Osteocyte (in vitro differentiated cells): ENCODE data around the gene SFXN2. TPM values are rescaled to one million over a fixed set of nuclear protein-coding genes. Genes with fewer than 3 reads are reported as not detected.
A peak's percentile ranks its signal among the peaks of the same experiment; 100 is the strongest.

Experiments
- DNase-seq: peaks from one replicate; pipeline ENCODE4 v3.0.0; 2021; ENCODE audit warnings: mixed read lengths; ENCODE audit not compliant: unreplicated experiment; ENCODE audit errors: extremely low spot score
- H3K27ac Mint-ChIP-seq: one replicate; pipeline ENCODE4 v1.8.0; 2021; ENCODE audit warnings: mild to moderate bottlenecking, mixed read lengths; ENCODE audit not compliant: unreplicated experiment
- H3K27me3 Mint-ChIP-seq: one replicate; pipeline ENCODE4 v1.8.0; 2021; ENCODE audit warnings: mixed read lengths; ENCODE audit not compliant: unreplicated experiment
- H3K36me3 Mint-ChIP-seq: one replicate; pipeline ENCODE4 v1.8.0; 2021; ENCODE audit warnings: mixed read lengths; ENCODE audit not compliant: unreplicated experiment
- H3K4me1 Mint-ChIP-seq: one replicate; pipeline ENCODE4 v1.8.0; 2021; ENCODE audit warnings: mixed read lengths; ENCODE audit not compliant: unreplicated experiment
- H3K4me3 Mint-ChIP-seq: one replicate; pipeline ENCODE4 v1.8.0; 2021; ENCODE audit warnings: mild to moderate bottlenecking, moderate library complexity, mixed read lengths; ENCODE audit not compliant: unreplicated experiment
- H3K9me3 Mint-ChIP-seq: one replicate; pipeline ENCODE4 v1.8.0; 2021; ENCODE audit warnings: mixed read lengths; ENCODE audit not compliant: unreplicated experiment
- total RNA-seq: library from RNA; stranded (reverse); gene quantifications from 2 replicates; pipeline ENCODE4 v1.2.1, GENCODE V29; 2021
- TF ChIP-seq, protein P1 (sequence below): fragments of 200-600 bp; sonication (generic); IDR thresholded peaks from 2 replicates; pipeline ENCODE4 v1.5.0; 2021; ENCODE audit warnings: antibody characterized with exemption, mild to moderate bottlenecking, moderate library complexity

Gene SFXN2
- total RNA-seq, 1 donor from 2014 or later, result 6.9 TPM

DNA sequence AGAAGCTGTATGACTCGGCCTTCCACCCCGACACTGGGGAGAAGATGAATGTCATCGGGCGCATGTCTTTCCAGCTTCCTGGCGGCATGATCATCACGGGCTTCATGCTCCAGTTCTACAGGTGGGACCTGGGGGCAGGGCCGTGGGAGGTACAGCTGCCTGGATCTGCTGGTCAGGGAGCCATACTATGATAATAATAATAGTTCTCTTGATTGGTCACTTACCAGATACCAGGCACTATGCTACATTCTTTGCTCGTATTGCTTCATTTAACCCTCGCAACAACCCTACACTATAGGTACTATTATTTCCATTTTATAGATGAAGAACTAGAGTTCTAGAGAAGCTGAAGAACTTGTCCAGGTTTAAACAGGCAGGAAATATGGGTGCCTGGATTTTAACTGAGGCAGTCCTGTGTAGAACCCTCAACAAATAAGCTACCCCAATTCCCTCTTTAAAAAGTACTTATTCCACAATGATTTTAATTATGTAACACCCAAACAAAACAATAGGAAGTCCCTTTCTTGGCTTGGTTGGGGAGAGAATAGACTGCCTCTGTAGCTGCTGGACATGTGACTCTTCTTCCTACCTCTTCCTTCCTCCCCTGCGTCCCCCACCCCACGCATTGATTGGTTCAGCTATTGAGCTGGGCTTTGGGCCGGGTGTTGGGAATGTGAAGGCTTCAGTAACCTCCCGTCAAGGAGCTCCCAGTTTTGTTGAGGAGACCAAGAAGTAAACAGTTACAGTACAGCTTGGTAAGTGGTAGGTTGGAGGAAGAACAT lies 12.8 kb downstream of the SFXN2 start:
- H3K4me1 Mint-ChIP-seq, result peaks cover 2% of the 10 kb centered on the region
- peaks cover 3% of the 10 kb centered on the region for H3K36me3 Mint-ChIP-seq
- no peak overlapping the region for H3K4me3 Mint-ChIP-seq
- no peak for DNase-seq
- no peak overlapping the region for H3K27ac Mint-ChIP-seq
- no peaks in the 10 kb centered on the region for H3K27me3 Mint-ChIP-seq
- H3K9me3 Mint-ChIP-seq, result no peaks in the 10 kb centered on the region
- TF ChIP-seq, protein P1, sequence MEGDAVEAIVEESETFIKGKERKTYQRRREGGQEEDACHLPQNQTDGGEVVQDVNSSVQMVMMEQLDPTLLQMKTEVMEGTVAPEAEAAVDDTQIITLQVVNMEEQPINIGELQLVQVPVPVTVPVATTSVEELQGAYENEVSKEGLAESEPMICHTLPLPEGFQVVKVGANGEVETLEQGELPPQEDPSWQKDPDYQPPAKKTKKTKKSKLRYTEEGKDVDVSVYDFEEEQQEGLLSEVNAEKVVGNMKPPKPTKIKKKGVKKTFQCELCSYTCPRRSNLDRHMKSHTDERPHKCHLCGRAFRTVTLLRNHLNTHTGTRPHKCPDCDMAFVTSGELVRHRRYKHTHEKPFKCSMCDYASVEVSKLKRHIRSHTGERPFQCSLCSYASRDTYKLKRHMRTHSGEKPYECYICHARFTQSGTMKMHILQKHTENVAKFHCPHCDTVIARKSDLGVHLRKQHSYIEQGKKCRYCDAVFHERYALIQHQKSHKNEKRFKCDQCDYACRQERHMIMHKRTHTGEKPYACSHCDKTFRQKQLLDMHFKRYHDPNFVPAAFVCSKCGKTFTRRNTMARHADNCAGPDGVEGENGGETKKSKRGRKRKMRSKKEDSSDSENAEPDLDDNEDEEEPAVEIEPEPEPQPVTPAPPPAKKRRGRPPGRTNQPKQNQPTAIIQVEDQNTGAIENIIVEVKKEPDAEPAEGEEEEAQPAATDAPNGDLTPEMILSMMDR, result no peak

- Mint-ChIP-seq H3K4me3 (no peak overlapping the region), H3K9me3 (no peaks in the 10 kb centered on the region), H3K27me3 (no peaks in the 10 kb centered on the region), H3K4me1 (peaks cover 2% of the 10 kb centered on the region), H3K27ac (peak overlapping the region; percentile 60), H3K36me3 (peaks cover 4% of the 10 kb centered on the region)
- DNase-seq, result peak; percentile 95
- TF ChIP-seq, protein P1, result peak; percentile 95
Observed at GRCh38 chr10:102729029-102730026, 14.9 kb downstream of the SFXN2 start.

DNA sequence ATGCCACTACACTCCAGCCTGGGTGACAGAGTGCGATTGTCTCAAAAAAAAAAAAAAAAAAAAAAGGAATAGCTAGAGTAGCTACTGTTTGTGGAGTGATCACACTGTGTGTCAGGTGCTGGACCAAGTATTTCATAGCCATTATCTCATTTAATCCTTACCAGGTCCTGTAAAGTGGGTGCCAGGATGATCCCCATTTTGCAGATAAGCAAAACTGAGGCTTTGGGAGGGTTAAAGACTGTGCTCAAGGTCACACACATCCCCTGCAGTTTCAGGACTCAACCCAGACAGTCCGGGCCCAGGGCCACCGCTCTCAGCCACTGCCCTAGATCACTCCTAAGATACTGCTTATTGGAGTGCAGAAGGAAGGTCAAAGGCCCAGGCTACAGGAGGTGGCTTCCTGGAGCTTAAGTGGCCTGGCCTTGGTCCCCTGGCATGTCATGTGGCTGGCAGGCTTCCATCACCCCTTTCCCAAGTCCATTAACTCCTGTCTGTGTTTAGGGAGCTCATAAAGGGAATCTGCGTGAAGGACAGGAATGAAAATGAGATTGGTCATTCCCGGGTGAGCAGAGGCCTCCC lies 16.9 kb downstream of the SFXN2 start:
- Mint-ChIP-seq H3K27ac (peak overlapping the region; percentile 18), H3K4me3 (no peak overlapping the region), H3K9me3 (no peaks in the 10 kb centered on the region), H3K4me1 (peaks cover 2% of the 10 kb centered on the region), H3K27me3 (no peaks in the 10 kb centered on the region), H3K36me3 (peaks cover 4% of the 10 kb centered on the region)
- no peak for DNase-seq
- TF ChIP-seq, protein P1, result no peak

- H3K27ac Mint-ChIP-seq, result no peak overlapping the region
- H3K27me3 Mint-ChIP-seq, result no peaks in the 10 kb centered on the region
- H3K4me3 Mint-ChIP-seq, result no peak overlapping the region
- H3K36me3 Mint-ChIP-seq, result peaks cover 3% of the 10 kb centered on the region
- peaks cover 2% of the 10 kb centered on the region for H3K4me1 Mint-ChIP-seq
- DNase-seq, result no peak
- TF ChIP-seq, protein P1, result no peak
- no peaks in the 10 kb centered on the region for H3K9me3 Mint-ChIP-seq
Observed at GRCh38 chr10:102732661-102733060, 18.2 kb downstream of the SFXN2 start.
